Erythroblast (primary cell): Measurements from ENCODE around the gene SMAD1.

Source experiments
- GATA1 ChIP-seq: IDR thresholded peaks from 2 replicates; pipeline ENCODE4 v1.6.1; 2011; ENCODE audit warnings: low read depth, mild to moderate bottlenecking, control low read depth, low read length, moderate library complexity
- POLR2A ChIP-seq: IDR thresholded peaks from 2 replicates; pipeline ENCODE4 v1.6.1; 2011; ENCODE audit warnings: mild to moderate bottlenecking, low read length

DNA sequence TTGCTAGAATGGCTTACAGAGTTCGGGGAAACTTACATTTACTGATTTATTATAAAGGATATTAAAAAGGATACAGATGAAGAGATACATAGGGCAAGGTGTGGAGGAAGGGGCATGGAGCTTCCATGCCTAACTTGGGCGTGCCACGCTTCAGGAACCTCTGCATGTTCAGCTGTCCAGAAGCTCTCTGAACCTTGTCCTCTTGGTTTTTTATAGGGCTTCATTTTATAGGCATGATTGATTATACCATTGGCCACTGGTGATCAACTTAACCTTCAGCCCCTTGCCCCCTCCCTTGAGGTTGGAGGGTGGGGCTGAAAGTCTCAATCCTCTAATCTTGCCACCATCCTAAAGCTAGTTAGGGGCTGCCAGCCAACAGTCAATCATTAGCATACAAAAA is 10.7 kb downstream of the SMAD1 start:
- TF ChIP-seq GATA1 (no peak), POLR2A (no peak)
